ENCODE results near the gene RUNX1. TPM values are rescaled to one million over a fixed set of nuclear protein-coding genes. Genes with fewer than 3 reads are reported as not detected.

Gene RUNX1
- total and polyA plus RNA-seq, 2 of the 13 experiments (the other 11 are each of a cell fraction or from before 2014, with no cell fraction given), result 5.4 to 6.4 TPM

DNA sequence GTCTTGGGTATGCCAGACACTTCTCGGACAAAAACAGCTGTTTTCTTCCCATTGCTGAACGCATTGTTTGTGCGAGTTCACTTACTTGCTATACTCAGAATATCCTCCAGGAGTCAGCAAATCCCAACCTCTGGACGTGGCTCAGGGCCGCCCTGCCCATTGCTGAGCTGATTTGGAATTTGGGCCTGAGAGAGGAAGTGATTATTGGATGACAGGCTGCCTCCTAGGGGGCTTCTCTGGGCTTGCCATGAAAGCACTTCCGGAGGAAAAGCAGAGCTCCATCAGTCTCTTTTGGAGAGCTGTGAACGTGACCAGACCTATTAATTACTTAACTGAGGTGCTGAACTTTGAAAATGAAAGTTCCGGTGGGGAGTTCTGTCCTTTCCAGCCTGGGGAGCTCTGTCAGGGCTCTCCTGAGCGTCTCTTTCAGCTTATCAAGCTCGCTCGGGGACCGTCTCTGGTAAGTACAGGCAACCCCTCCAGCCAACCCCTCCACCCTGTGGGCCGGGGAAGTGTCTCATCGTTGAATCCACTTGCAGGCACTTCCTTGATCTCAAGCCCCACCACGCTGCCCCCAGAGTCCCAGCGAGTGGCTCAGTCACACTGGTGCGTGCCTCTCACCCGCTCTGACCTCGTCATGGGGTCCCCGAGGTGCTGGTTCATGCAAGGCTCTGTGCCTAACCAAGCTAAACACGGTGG, 303.4 kb downstream of the RUNX1 start (continued):
- TF ChIP-seq STAG1 (CRISPR knock-in tag; IDR thresholded peaks at IDR 0.05) (peak; percentile 99), CHD4 (IDR thresholded peaks at IDR 0.05; ENCODE audit: borderline replicate concordance, low read length) (no peak), POLR2AphosphoS5 (IDR thresholded peaks at IDR 0.05; ENCODE audit: low read depth, low read length) (no peak), ZNF616 (CRISPR knock-in tag; IDR thresholded peaks at IDR 0.05; ENCODE audit: low read depth) (no peak), TOE1 (CRISPR knock-in tag; IDR thresholded peaks at IDR 0.05) (no peak), ZNF547 (CRISPR knock-in tag; IDR thresholded peaks at IDR 0.05) (no peak), ZNF331 (CRISPR knock-in tag; IDR thresholded peaks at IDR 0.05) (peak; percentile 42; the same call in 1 of the 2 replicates), ZMYM2 (CRISPR knock-in tag; IDR thresholded peaks at IDR 0.05) (no peak), POLR2AphosphoS2 (IDR thresholded peaks at IDR 0.05; ENCODE audit: low read depth, low read length) (no peak), ZC3H4 (CRISPR knock-in tag; IDR thresholded peaks at IDR 0.05; ENCODE audit: borderline replicate concordance) (no peak), HOXA9 (CRISPR knock-in tag; IDR thresholded peaks at IDR 0.05; ENCODE audit: borderline replicate concordance) (no peak), ZNF333 (CRISPR knock-in tag; IDR thresholded peaks at IDR 0.05; ENCODE audit: borderline replicate concordance) (0 out of 2 replicates have a peak, but pooled peaks have one; percentile 30), EEA1 (CRISPR knock-in tag; IDR thresholded peaks at IDR 0.05; ENCODE audit: borderline replicate concordance) (no peak), HNRNPH1 (optimal IDR thresholded peaks at IDR 0.05; ENCODE audit: low read depth, low read length) (no peak), ZNF263 (CRISPR knock-in tag; IDR thresholded peaks at IDR 0.05) (peak; percentile 35; the same call in 1 of the 2 replicates), ZNF251 (CRISPR knock-in tag; IDR thresholded peaks at IDR 0.05) (no peak)
- TF ChIP-seq, protein P1, sequence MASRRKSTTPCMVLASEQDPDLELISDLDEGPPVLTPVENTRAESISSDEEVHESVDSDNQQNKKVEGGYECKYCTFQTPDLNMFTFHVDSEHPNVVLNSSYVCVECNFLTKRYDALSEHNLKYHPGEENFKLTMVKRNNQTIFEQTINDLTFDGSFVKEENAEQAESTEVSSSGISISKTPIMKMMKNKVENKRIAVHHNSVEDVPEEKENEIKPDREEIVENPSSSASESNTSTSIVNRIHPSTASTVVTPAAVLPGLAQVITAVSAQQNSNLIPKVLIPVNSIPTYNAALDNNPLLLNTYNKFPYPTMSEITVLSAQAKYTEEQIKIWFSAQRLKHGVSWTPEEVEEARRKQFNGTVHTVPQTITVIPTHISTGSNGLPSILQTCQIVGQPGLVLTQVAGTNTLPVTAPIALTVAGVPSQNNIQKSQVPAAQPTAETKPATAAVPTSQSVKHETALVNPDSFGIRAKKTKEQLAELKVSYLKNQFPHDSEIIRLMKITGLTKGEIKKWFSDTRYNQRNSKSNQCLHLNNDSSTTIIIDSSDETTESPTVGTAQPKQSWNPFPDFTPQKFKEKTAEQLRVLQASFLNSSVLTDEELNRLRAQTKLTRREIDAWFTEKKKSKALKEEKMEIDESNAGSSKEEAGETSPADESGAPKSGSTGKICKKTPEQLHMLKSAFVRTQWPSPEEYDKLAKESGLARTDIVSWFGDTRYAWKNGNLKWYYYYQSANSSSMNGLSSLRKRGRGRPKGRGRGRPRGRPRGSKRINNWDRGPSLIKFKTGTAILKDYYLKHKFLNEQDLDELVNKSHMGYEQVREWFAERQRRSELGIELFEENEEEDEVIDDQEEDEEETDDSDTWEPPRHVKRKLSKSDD (CRISPR knock-in tag; IDR thresholded peaks at IDR 0.05; ENCODE audit: low read depth), result no peak
- TF ChIP-seq, protein P2, sequence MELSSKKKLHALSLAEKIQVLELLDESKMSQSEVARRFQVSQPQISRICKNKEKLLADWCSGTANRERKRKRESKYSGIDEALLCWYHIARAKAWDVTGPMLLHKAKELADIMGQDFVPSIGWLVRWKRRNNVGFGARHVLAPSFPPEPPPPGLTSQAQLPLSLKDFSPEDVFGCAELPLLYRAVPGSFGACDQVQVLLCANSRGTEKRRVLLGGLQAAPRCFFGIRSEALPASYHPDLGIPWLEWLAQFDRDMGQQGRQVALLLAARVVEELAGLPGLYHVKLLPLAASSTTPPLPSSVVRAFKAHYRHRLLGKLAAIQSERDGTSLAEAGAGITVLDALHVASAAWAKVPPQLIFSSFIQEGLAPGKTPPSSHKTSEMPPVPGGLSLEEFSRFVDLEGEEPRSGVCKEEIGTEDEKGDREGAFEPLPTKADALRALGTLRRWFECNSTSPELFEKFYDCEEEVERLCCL (CRISPR knock-in tag; IDR thresholded peaks at IDR 0.05; ENCODE audit: borderline replicate concordance), result 0 out of 2 replicates have a peak, but pooled peaks have one; percentile 40
- TF ChIP-seq, protein P3, sequence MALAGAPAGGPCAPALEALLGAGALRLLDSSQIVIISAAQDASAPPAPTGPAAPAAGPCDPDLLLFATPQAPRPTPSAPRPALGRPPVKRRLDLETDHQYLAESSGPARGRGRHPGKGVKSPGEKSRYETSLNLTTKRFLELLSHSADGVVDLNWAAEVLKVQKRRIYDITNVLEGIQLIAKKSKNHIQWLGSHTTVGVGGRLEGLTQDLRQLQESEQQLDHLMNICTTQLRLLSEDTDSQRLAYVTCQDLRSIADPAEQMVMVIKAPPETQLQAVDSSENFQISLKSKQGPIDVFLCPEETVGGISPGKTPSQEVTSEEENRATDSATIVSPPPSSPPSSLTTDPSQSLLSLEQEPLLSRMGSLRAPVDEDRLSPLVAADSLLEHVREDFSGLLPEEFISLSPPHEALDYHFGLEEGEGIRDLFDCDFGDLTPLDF (CRISPR knock-in tag; IDR thresholded peaks at IDR 0.05), result no peak
- TF ChIP-seq, protein P4, sequence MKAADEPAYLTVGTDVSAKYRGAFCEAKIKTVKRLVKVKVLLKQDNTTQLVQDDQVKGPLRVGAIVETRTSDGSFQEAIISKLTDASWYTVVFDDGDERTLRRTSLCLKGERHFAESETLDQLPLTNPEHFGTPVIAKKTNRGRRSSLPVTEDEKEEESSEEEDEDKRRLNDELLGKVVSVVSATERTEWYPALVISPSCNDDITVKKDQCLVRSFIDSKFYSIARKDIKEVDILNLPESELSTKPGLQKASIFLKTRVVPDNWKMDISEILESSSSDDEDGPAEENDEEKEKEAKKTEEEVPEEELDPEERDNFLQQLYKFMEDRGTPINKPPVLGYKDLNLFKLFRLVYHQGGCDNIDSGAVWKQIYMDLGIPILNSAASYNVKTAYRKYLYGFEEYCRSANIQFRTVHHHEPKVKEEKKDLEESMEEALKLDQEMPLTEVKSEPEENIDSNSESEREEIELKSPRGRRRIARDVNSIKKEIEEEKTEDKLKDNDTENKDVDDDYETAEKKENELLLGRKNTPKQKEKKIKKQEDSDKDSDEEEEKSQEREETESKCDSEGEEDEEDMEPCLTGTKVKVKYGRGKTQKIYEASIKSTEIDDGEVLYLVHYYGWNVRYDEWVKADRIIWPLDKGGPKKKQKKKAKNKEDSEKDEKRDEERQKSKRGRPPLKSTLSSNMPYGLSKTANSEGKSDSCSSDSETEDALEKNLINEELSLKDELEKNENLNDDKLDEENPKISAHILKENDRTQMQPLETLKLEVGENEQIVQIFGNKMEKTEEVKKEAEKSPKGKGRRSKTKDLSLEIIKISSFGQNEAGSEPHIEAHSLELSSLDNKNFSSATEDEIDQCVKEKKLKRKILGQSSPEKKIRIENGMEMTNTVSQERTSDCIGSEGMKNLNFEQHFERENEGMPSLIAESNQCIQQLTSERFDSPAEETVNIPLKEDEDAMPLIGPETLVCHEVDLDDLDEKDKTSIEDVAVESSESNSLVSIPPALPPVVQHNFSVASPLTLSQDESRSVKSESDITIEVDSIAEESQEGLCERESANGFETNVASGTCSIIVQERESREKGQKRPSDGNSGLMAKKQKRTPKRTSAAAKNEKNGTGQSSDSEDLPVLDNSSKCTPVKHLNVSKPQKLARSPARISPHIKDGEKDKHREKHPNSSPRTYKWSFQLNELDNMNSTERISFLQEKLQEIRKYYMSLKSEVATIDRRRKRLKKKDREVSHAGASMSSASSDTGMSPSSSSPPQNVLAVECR (CRISPR knock-in tag; IDR thresholded peaks at IDR 0.05; ENCODE audit: borderline replicate concordance), result peak; percentile 41; the same call in 1 of the 2 replicates

All from HepG2 (cell line).